SU-DHL-6 (cell line): Measurements from ENCODE around the gene HPS4.

Experiments
- CTCF ChIP-seq: fragments of 200-600 bp; sonication (generic); IDR thresholded peaks from one replicate; pipeline ENCODE4 v1.5.1; 2017; ENCODE audit warnings: antibody characterized with exemption, mild to moderate bottlenecking, low read length, moderate library complexity; ENCODE audit not compliant: insufficient read depth, poor library complexity, severe bottlenecking
- EZH2phosphoT487 ChIP-seq: fragments of 200-600 bp; sonication (generic), shearing (Covaris generic); conservative IDR thresholded peaks from 2 replicates; pipeline ENCODE4 v1.6.1; 2018; ENCODE audit warnings: mild to moderate bottlenecking, antibody characterized with exemption, low read length, moderate library complexity, mixed read lengths

GRCh38 chr22:26417406-26417805 lies 66.2 kb downstream of the HPS4 start:
- no peak for TF ChIP-seq CTCF
- no peak for TF ChIP-seq EZH2phosphoT487
